Endothelial cell of umbilical vein (primary cell): ENCODE results near the gene TCP10L. TPM values are rescaled to one million over a fixed set of nuclear protein-coding genes. Genes with fewer than 3 reads are reported as not detected.

Experiments
- BruUV-seq: library from RNA; stranded (reverse); fragments of 400-500 nt; replicated peaks from 2 replicates; lab custom pipeline; 2021; lab: Mats Ljungman, UMichigan
- CTCF ChIA-PET: fragments of 300-600, 350-600 bp; sonication (Branson Sonifier 250); formaldehyde crosslinking; loops from one replicate; lab custom pipeline; 2021; ENCODE audit warnings: antibody characterized with exemption, inconsistent platforms; lab: Charles Lee
- POLR2A ChIA-PET: fragments of 300-600, 350-600 bp; sonication (Branson Sonifier 250); formaldehyde crosslinking; loops from one replicate; lab custom pipeline; 2021; ENCODE audit warnings: antibody characterized with exemption, inconsistent platforms; lab: Charles Lee
- DNase-seq: peaks from one replicate; pipeline ENCODE4 v3.0.0-alpha.2; 2011; ENCODE audit warnings: low read depth, low spot score
- FAIRE-seq: peaks from 2 replicates; lab custom pipeline; 2011; peaks lifted over from hg19 to GRCh38; lab: Jason Lieb, UNC
- H2AFZ ChIP-seq: 2 replicates; pipeline ENCODE4 v1.6.0; 2012; ENCODE audit warnings: low read depth, low read length, control low read depth, inconsistent platforms
- H3K27ac ChIP-seq: 2 replicates; pipeline ENCODE4 v1.5.1; 2011; ENCODE audit warnings: low read depth, mild to moderate bottlenecking, control low read depth, low read length, moderate library complexity; ENCODE audit not compliant: insufficient read depth
- H3K27me3 ChIP-seq, 2 experiments: 2 replicates each; pipeline versions ENCODE4 v1.6.0 to v1.6.1; 2011; ENCODE audit warnings: low read length in 2 of 2, mixed read lengths in 1 of 2; ENCODE audit not compliant: control insufficient read depth in 2 of 2, insufficient read depth in 2 of 2
- H3K36me3 ChIP-seq, 2 experiments: 2 replicates in 1 of 2; 3 replicates in 1 of 2; pipeline ENCODE4 v1.5.1; 2011; ENCODE audit warnings: low read length in 2 of 2, mild to moderate bottlenecking in 1 of 2, moderate library complexity in 1 of 2; ENCODE audit not compliant: control insufficient read depth in 2 of 2, insufficient read depth in 2 of 2; ENCODE audit errors: extremely low read depth in 1 of 2
- H3K4me1 ChIP-seq: 3 replicates; pipeline ENCODE4 v1.5.1; 2011; ENCODE audit warnings: mild to moderate bottlenecking, low read length; ENCODE audit not compliant: control insufficient read depth, insufficient read depth; ENCODE audit errors: extremely low read depth
- H3K4me2 ChIP-seq: 2 replicates; pipeline ENCODE4 v1.6.1; 2011; ENCODE audit warnings: low read length, control low read depth, mixed read lengths; ENCODE audit not compliant: insufficient read depth
- H3K4me3 ChIP-seq, 3 experiments: fragments of 200-600 bp in 1 of 3; sonication (generic), shearing (Covaris generic) in 1 of 3; replicated peaks in 1 of 3; 2 replicates each; pipeline ENCODE4 v1.5.1; 2011 to 2016; ENCODE audit warnings: control low read depth in 3 of 3, low read length in 3 of 3, mild to moderate bottlenecking in 2 of 3, inconsistent platforms in 1 of 3, low read depth in 1 of 3, moderate library complexity in 1 of 3; ENCODE audit not compliant: insufficient read depth in 1 of 3
- H3K79me2 ChIP-seq: 2 replicates; pipeline ENCODE4 v1.6.0; 2012; ENCODE audit warnings: low read length, inconsistent platforms; ENCODE audit not compliant: control insufficient read depth, insufficient read depth
- H3K9ac ChIP-seq: replicated peaks from 2 replicates; pipeline ENCODE3; 2011; ENCODE audit warnings: low read length, control low read depth; ENCODE audit not compliant: insufficient read depth; ENCODE audit errors: extremely low read depth
- H3K9me1 ChIP-seq: replicated peaks from 3 replicates; pipeline ENCODE4 v1.6.0; 2011; ENCODE audit warnings: mild to moderate bottlenecking, low read length; ENCODE audit not compliant: control insufficient read depth, insufficient read depth; ENCODE audit errors: extremely low read depth
- H3K9me3 ChIP-seq: replicated peaks from 2 replicates; pipeline ENCODE4 v1.5.1; 2012; ENCODE audit warnings: low read length, inconsistent platforms; ENCODE audit not compliant: control insufficient read depth, insufficient read depth
- H4K20me1 ChIP-seq: replicated peaks from 2 replicates; pipeline ENCODE3; 2011; ENCODE audit warnings: mild to moderate bottlenecking, low read length; ENCODE audit not compliant: control insufficient read depth, insufficient read depth; ENCODE audit errors: extremely low read depth
- EZH2 ChIP-seq: IDR thresholded peaks from 2 replicates; pipeline ENCODE4 v1.6.1; 2012; ENCODE audit warnings: borderline replicate concordance, low read depth, mild to moderate bottlenecking, moderate library complexity, low read length, inconsistent platforms; ENCODE audit not compliant: severe bottlenecking
- FOS ChIP-seq: IDR thresholded peaks from 2 replicates; pipeline ENCODE4 v1.6.1; 2011; ENCODE audit warnings: mild to moderate bottlenecking, low read length, moderate library complexity, borderline replicate concordance; ENCODE audit not compliant: insufficient read depth
- GATA2 ChIP-seq: IDR thresholded peaks from 2 replicates; pipeline ENCODE4 v1.7.0; 2011; ENCODE audit warnings: low read depth, mild to moderate bottlenecking, moderate library complexity, mixed read lengths, low read length; ENCODE audit not compliant: insufficient read length, insufficient read depth
- JUN ChIP-seq: IDR thresholded peaks from 2 replicates; pipeline ENCODE4 v1.6.1; 2011; ENCODE audit warnings: borderline replicate concordance, low read depth; ENCODE audit not compliant: insufficient read length, insufficient read depth
- MYC ChIP-seq: IDR thresholded peaks from one replicate; pipeline ENCODE4 v1.6.1; 2011; ENCODE audit warnings: mild to moderate bottlenecking, low read depth, low read length
- POLR2A ChIP-seq: IDR thresholded peaks from 2 replicates; pipeline ENCODE4 v1.6.1; 2012; ENCODE audit warnings: low read depth, mild to moderate bottlenecking, control low read depth, low read length
- POLR2AphosphoS5 ChIP-seq: IDR thresholded peaks from 2 replicates; pipeline ENCODE4 v1.6.1; 2012; ENCODE audit warnings: low read depth, mild to moderate bottlenecking, control low read depth, low read length, moderate library complexity; ENCODE audit not compliant: insufficient read depth
- dilution Hi-C: fragments of 300-500 bp; cut with MboI; formaldehyde crosslinking; loops from one replicate; pipeline ENCODE4 v1.15.0; 2019; ENCODE audit warnings: low sequenced_read_pairs; ENCODE audit not compliant: extremely low pct_ligation_motif_present
- intact Hi-C: fragments of 100-400 bp; cut with micrococcal nuclease; formaldehyde crosslinking; loops from one replicate; pipeline ENCODE4 v1.10.0; 2022
- polyA plus RNA-seq, 4 experiments: library from polyadenylated mRNA; depleted of rRNA in 3 of 4; stranded (reverse) in 3 of 4; unstranded in 1 of 4; fragments of >200 nt; gene quantifications; 2 replicates each; pipeline versions ENCODE4 v1.2.1 to v1.2.3, GENCODE V29; 2011 to 2012; ENCODE audit warnings: missing spikeins in 1 of 4
- total RNA-seq: library from RNA; stranded (reverse); gene quantifications from 2 replicates; pipeline ENCODE4 v1.2.3, GENCODE V29; 2021
- TF ChIP-seq, protein P1 (sequence below): IDR thresholded peaks from 2 replicates; pipeline ENCODE4 v1.6.1; 2011; ENCODE audit not compliant: insufficient read depth, insufficient read length
- TF ChIP-seq, protein P2 (sequence below), 2 donors: IDR thresholded peaks; 1 replicate in 1 of 2; 2 replicates in 1 of 2; pipeline ENCODE4 v1.5.1; 2011; ENCODE audit warnings: low read length in 2 of 2, mild to moderate bottlenecking in 2 of 2, moderate library complexity in 2 of 2, control low read depth in 1 of 2, inconsistent platforms in 1 of 2, low read depth in 1 of 2; ENCODE audit not compliant: insufficient read depth in 1 of 2; ENCODE audit errors: extremely low read depth in 1 of 2

Gene TCP10L
- total and polyA plus RNA-seq, 2 donors (not counting 3 experiments of a cell fraction or from before 2014, with no cell fraction given): 0.07 TPM; not detected in 1

DNA sequence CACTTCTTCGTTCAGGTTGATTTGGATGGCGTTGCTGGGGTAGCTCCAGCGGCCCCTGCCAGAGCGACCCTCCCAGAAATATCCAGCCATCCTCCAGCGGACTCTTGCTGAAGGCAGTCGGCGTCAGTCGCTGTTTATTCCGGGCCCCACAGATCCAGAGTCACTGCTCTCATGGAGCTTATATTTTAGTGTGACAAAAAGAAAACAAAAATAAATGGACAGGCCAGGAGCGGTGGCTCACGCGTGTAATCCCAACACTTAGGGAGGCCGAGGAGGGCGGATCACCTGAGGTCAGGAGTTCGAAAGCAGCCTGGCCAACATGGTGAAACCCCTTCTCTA is 27.6 kb upstream of the TCP10L start:
- H3K27ac ChIP-seq: peak overlapping the region; percentile 79
- no peak for FAIRE-seq

More for the DNA sequence above, 27.6 kb upstream of the TCP10L start:
- no peaks in the 10 kb centered on the region for H3K27me3 ChIP-seq
- no peak for DNase-seq
- no peak for TF ChIP-seq JUN
- no peak for TF ChIP-seq POLR2A
- TF ChIP-seq, protein P1, sequence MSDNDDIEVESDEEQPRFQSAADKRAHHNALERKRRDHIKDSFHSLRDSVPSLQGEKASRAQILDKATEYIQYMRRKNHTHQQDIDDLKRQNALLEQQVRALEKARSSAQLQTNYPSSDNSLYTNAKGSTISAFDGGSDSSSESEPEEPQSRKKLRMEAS: no peak
- TF ChIP-seq POLR2AphosphoS5: no peak
- no peak for TF ChIP-seq EZH2
- no peak for TF ChIP-seq MYC
- no peak for TF ChIP-seq GATA2
- no peak for TF ChIP-seq FOS
- TF ChIP-seq, protein P2, sequence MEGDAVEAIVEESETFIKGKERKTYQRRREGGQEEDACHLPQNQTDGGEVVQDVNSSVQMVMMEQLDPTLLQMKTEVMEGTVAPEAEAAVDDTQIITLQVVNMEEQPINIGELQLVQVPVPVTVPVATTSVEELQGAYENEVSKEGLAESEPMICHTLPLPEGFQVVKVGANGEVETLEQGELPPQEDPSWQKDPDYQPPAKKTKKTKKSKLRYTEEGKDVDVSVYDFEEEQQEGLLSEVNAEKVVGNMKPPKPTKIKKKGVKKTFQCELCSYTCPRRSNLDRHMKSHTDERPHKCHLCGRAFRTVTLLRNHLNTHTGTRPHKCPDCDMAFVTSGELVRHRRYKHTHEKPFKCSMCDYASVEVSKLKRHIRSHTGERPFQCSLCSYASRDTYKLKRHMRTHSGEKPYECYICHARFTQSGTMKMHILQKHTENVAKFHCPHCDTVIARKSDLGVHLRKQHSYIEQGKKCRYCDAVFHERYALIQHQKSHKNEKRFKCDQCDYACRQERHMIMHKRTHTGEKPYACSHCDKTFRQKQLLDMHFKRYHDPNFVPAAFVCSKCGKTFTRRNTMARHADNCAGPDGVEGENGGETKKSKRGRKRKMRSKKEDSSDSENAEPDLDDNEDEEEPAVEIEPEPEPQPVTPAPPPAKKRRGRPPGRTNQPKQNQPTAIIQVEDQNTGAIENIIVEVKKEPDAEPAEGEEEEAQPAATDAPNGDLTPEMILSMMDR (IDR thresholded peaks at IDR 0.05; ENCODE audit: extremely low read depth in 1 of 2, insufficient read depth in 1 of 2, low read depth in 1 of 2, low read length in 2 of 2): no peak
- intact Hi-C loops: loop anchor here (1.0 to 5.0 kb wide), 3 partner anchors 89 to 157 kb away; partner anchors contain the start of gene SYNJ1
- peak overlapping the region; percentile 31 for H2AFZ ChIP-seq
- peaks cover 17% of the 10 kb centered on the region for H3K79me2 ChIP-seq
- BruUV-seq: TSS peak; percentile 93
- H4K20me1 ChIP-seq: no peaks in the 10 kb centered on the region
- H3K9me3 ChIP-seq: no peaks in the 10 kb centered on the region
- POLR2A ChIA-PET: no interaction called here
- H3K9ac ChIP-seq: peak overlapping the region; percentile 76
- peak overlapping the region; percentile 74 to 99 (median 95) for H3K4me3 ChIP-seq
- no peaks in the 10 kb centered on the region for H3K9me1 ChIP-seq
- CTCF ChIA-PET: interaction anchor here (1.5 to 4.3 kb wide), 4 partner anchors 12 to 214 kb away, joined by 4 to 29 read pairs (median 9); partner anchors contain the start of gene SYNJ1
- H3K4me2 ChIP-seq: peak overlapping the region; percentile 95
- dilution Hi-C loops: no loop called here
- peaks cover 10% of the 10 kb centered on the region for H3K4me1 ChIP-seq
- H3K36me3 ChIP-seq: peaks cover 0 to 4% of the 10 kb centered on the region in 2 experiments
